Hematopoietic multipotent progenitor cell treated with erythropoietin and hydrocortisone succinate and interleukin-3 and kit ligand, for 15 days (in vitro differentiated cells): Measurements from ENCODE around the gene SLC1A2.

ENCODE experiments used
- DNase-seq: peaks from one replicate; pipeline ENCODE4 v3.0.0-alpha.2; 2015; ENCODE audit warnings: low spot score

The SLC1A2 gene

GRCh38 chr11:35376118-35376510 is 43.2 kb downstream of the SLC1A2 start:
- DNase-seq, result no peak

- DNase-seq, result no peak
Observed at GRCh38 chr11:35375332-35376117, 43.8 kb downstream of the SLC1A2 start.

- no peak for DNase-seq
Observed at GRCh38 chr11:35373284-35373933, 45.9 kb downstream of the SLC1A2 start.

GRCh38 chr11:35372565-35373283 is 46.6 kb downstream of the SLC1A2 start:
- DNase-seq, result no peak

- no peak for DNase-seq
Observed at GRCh38 chr11:35367491-35367890, 51.9 kb downstream of the SLC1A2 start.

- no peak for DNase-seq
Observed at GRCh38 chr11:35366798-35367197, 52.6 kb downstream of the SLC1A2 start.

GRCh38 chr11:35365961-35366360 is 53.4 kb downstream of the SLC1A2 start:
- no peak for DNase-seq

- DNase-seq, result no peak
Observed at GRCh38 chr11:35365395-35365794, 54.0 kb downstream of the SLC1A2 start.

GRCh38 chr11:35363854-35364780 is 55.2 kb downstream of the SLC1A2 start:
- DNase-seq, result no peak

- DNase-seq, result no peak
Observed at GRCh38 chr11:35363246-35363801, 56.0 kb downstream of the SLC1A2 start.

- no peak for DNase-seq
Observed at GRCh38 chr11:35362521-35362980, 56.8 kb downstream of the SLC1A2 start.

- DNase-seq, result no peak
Observed at GRCh38 chr11:35360055-35360530, 59.3 kb downstream of the SLC1A2 start.

GRCh38 chr11:35359321-35360054 is 59.9 kb downstream of the SLC1A2 start:
- no peak for DNase-seq

GRCh38 chr11:35358391-35358790 is 61.0 kb downstream of the SLC1A2 start:
- DNase-seq, result no peak

- no peak for DNase-seq
Observed at GRCh38 chr11:35357923-35358322, 61.4 kb downstream of the SLC1A2 start.

- no peak for DNase-seq
Observed at GRCh38 chr11:35355102-35355749, 64.1 kb downstream of the SLC1A2 start.

GRCh38 chr11:35354644-35355043 is 64.7 kb downstream of the SLC1A2 start:
- no peak for DNase-seq

- no peak for DNase-seq
Observed at GRCh38 chr11:35352077-35352888, 67.1 kb downstream of the SLC1A2 start.

GRCh38 chr11:35349897-35350296 is 69.5 kb downstream of the SLC1A2 start:
- DNase-seq, result no peak
